ENCODE results near the gene GDAP2. TPM values are rescaled to one million over a fixed set of nuclear protein-coding genes. Genes with fewer than 3 reads are reported as not detected.
A peak's percentile ranks its signal among the peaks of the same experiment; 100 is the strongest.

Gene GDAP2
- total RNA-seq, 6 donors from 2014 or later: 20.4 to 52.4 (median 30.2) TPM

GRCh38 chr1:117814856-117815797 is 114.3 kb downstream of the GDAP2 start:
- no peaks in the 10 kb centered on the region for H3K9me3 ChIP-seq
- no peak for DNase-seq
- H3K27ac ChIP-seq: no peak overlapping the region
- TF ChIP-seq CTCF (IDR thresholded peaks at IDR 0.05) (no peak), POLR2AphosphoS5 (IDR thresholded peaks at IDR 0.05) (no peak), EP300 (IDR thresholded peaks at IDR 0.05) (no peak), POLR2A (IDR thresholded peaks at IDR 0.05) (no peak)
- no peaks in the 10 kb centered on the region for H3K27me3 ChIP-seq
- H3K36me3 ChIP-seq: no peaks in the 10 kb centered on the region
- H3K4me3 ChIP-seq: no peak overlapping the region
- peak in 1 of 2 donors; percentile 38 for ATAC-seq (ENCODE audit: low FRiP score in 2 of 2)
- H3K4me1 ChIP-seq: peaks cover 0 to 3% (median 0%) of the 10 kb centered on the region in 4 donors
- WGBS, 2 donors: 82 to 90% methylated on average over 6 of the region's 6 CpGs

Other genes starting within 250 kb of the GDAP2 start
- gene WDR3, start 118 bp upstream of the GDAP2 start, total RNA-seq: 10 to 100 TPM in 4 of 6 donors, 1 to 10 TPM in 2; 2.3 to 17.7 (median 11.3) TPM